ENCODE results near the gene SCLY. TPM values are rescaled to one million over a fixed set of nuclear protein-coding genes. Genes with fewer than 3 reads are reported as not detected.

SCLY gene, protein sequence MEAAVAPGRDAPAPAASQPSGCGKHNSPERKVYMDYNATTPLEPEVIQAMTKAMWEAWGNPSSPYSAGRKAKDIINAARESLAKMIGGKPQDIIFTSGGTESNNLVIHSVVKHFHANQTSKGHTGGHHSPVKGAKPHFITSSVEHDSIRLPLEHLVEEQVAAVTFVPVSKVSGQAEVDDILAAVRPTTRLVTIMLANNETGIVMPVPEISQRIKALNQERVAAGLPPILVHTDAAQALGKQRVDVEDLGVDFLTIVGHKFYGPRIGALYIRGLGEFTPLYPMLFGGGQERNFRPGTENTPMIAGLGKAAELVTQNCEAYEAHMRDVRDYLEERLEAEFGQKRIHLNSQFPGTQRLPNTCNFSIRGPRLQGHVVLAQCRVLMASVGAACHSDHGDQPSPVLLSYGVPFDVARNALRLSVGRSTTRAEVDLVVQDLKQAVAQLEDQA
- 17.9 to 21.9 TPM (median 19.4 TPM) in 5 replicates for total RNA-seq (2022; extraction: Qiagen RNA extraction)

GRCh38 chr2:238060542-238061314 lies at the start of gene SCLY:
Gene SCLY (plus strand): TSS chr2:238061001. CDS start chr2:238061055, 54 bp downstream.

GRCh38 chr2:238100049-238100820 lies 39.4 kb downstream of the SCLY start, which contains the start of gene ESPNL:
Gene ESPNL (plus strand): TSS chr2:238100340. CDS start chr2:238100420, 80 bp downstream.

DNA sequence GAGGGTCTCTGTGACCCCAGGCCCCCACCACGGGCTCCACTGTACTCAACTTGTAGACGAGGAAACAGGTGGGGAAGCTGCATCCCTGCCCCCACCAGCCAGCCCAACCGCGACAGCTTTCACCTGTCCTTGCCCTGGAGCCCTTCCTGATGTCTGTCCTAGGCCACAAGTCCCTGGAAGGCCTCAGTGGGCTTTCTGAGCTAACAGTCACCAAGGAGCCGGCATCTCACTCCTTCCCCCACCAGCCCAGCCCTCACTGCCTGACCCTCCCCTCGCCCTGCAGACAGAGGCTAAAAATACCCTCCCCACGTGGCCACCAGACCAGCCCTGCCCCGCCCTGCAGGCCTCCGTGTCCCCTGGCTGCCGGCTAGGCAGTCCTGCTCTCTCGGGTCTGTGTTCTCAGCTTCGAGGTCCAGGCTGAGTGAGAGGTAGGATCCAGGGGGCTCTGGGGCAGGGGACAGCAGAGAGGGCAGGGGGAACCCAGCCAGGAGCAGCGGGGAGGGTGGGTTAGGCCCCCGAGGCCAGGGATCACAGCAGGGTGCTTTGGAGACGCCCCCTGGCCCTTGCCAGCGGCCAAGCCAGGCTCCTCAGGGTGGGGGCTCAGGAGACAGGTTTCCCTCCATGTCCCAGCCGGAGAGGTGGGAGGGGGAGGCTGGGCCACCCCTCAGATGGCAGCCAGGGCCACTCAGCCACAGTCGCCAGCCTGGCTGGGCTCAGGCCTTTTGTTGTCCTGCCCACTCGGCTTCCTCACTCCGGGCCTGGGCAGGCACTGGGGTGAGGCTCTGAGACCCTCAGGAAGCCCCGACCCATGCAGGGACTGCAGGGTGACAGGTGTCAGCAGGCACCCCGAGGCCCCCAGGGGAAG lies 77.8 kb downstream of the SCLY start, which contains the start of gene KLHL30:
TSS of gene KLHL30 (plus strand) at position 338 of the 865 bp plus-strand sequence. CDS start 2,087 bp downstream, outside the sequence.

Other genes with a start within 250 kb of the SCLY start
- 0.07 to 0.10 TPM in 2 of 5 replicates, not detected in the others for gene RAMP1, start 201.4 kb upstream of the SCLY start, total RNA-seq (2022; extraction: Qiagen RNA extraction)
- 47.5 to 50.5 TPM (median 50.2 TPM) in 5 replicates for gene UBE2F, start 94.0 kb upstream of the SCLY start, total RNA-seq (2022; extraction: Qiagen RNA extraction)
- gene ESPNL, start 39.3 kb downstream of the SCLY start, total RNA-seq (2022; extraction: Qiagen RNA extraction) = 0.07 to 0.22 TPM (median 0.14 TPM) in 5 replicates
- gene KLHL30, start 77.7 kb downstream of the SCLY start, total RNA-seq (2022; extraction: Qiagen RNA extraction) = 0.16 to 0.25 TPM (median 0.22 TPM) in 5 replicates
- gene ERFE, start 98.0 kb downstream of the SCLY start, total RNA-seq (2022; extraction: Qiagen RNA extraction) = 5.8 to 8.7 TPM (median 7.8 TPM) in 5 replicates
- gene ILKAP, start 142.7 kb downstream of the SCLY start, total RNA-seq (2022; extraction: Qiagen RNA extraction) = 34.9 to 41.6 TPM (median 39.3 TPM) in 5 replicates
- 8.0 to 15.1 TPM (median 14.5 TPM) in 5 replicates for gene HES6, start 179.0 kb downstream of the SCLY start, total RNA-seq (2022; extraction: Qiagen RNA extraction)
- gene PER2, start 227.6 kb downstream of the SCLY start, total RNA-seq (2022; extraction: Qiagen RNA extraction) = 5.3 to 7.9 TPM (median 6.5 TPM) in 5 replicates